GM12801 (cell line): ENCODE measurements around the gene LGALS9.

ENCODE experiments used
- CTCF ChIP-seq: IDR thresholded peaks from one replicate; pipeline ENCODE4 v1.5.1; 2011; ENCODE audit warnings: control low read depth; ENCODE audit not compliant: insufficient read length; ENCODE audit errors: extremely low read depth

The LGALS9 gene

GRCh38 chr17:27612160-27612770 is 18.7 kb upstream of the LGALS9 start:
- TF ChIP-seq CTCF, result no peak

GRCh38 chr17:27613433-27613832 is 17.6 kb upstream of the LGALS9 start:
- TF ChIP-seq CTCF, result no peak

GRCh38 chr17:27615121-27615520 is 15.9 kb upstream of the LGALS9 start:
- TF ChIP-seq CTCF, result no peak

- TF ChIP-seq CTCF, result no peak
Measured at GRCh38 chr17:27616414-27616813, 14.6 kb upstream of the LGALS9 start.

- TF ChIP-seq CTCF, result no peak
Measured at GRCh38 chr17:27618417-27618816, 12.6 kb upstream of the LGALS9 start.

- TF ChIP-seq CTCF, result no peak
Measured at GRCh38 chr17:27620721-27621120, 10.3 kb upstream of the LGALS9 start.

GRCh38 chr17:27621536-27621935 is 9.5 kb upstream of the LGALS9 start:
- no peak for TF ChIP-seq CTCF
